GM21529 (cell line): ENCODE measurements around the gene CCND1.
"Not testable (repeated sequence)": the region's sequence is repeated elsewhere in the genome, so short reads cannot be mapped to it uniquely, and the experiment has no call there.

Experiments
- ATAC-seq: cut with Tn5 transposase; IDR thresholded peaks from one replicate; pipeline ENCODE4 v1.9.1; 2021; ENCODE audit not compliant: unreplicated experiment

The CCND1 gene

GRCh38 chr11:69617682-69618081, 23.3 kb upstream of the CCND1 start:
- no peak for ATAC-seq

GRCh38 chr11:69618237-69618636, 22.7 kb upstream of the CCND1 start:
- no peak for ATAC-seq

- ATAC-seq: no peak
These were observed 20.2 kb upstream of the CCND1 start for GRCh38 chr11:69620683-69621290.

- not testable (repeated sequence) for ATAC-seq
These were observed 18.8 kb upstream of the CCND1 start for GRCh38 chr11:69622097-69622681.

GRCh38 chr11:69624293-69624692, 16.7 kb upstream of the CCND1 start:
- no peak for ATAC-seq

GRCh38 chr11:69625476-69625875, 15.5 kb upstream of the CCND1 start:
- ATAC-seq: no peak

- no peak for ATAC-seq
These were observed 13.4 kb upstream of the CCND1 start for GRCh38 chr11:69627551-69627950.

GRCh38 chr11:69630017-69630416, 10.9 kb upstream of the CCND1 start:
- no peak for ATAC-seq

GRCh38 chr11:69630424-69630823, 10.5 kb upstream of the CCND1 start:
- no peak for ATAC-seq

GRCh38 chr11:69632900-69633299, 8.1 kb upstream of the CCND1 start:
- ATAC-seq: no peak

GRCh38 chr11:69634069-69634468, 6.9 kb upstream of the CCND1 start:
- no peak for ATAC-seq

- no peak for ATAC-seq
These were observed 6.4 kb upstream of the CCND1 start for GRCh38 chr11:69634590-69634989.

GRCh38 chr11:69635195-69635594, 5.8 kb upstream of the CCND1 start:
- ATAC-seq: no peak

- no peak for ATAC-seq
These were observed 5.0 kb upstream of the CCND1 start for GRCh38 chr11:69635804-69636511.

- ATAC-seq: no peak
These were observed 4.3 kb upstream of the CCND1 start for GRCh38 chr11:69636512-69637197.

GRCh38 chr11:69637198-69637940, 3.6 kb upstream of the CCND1 start:
- ATAC-seq: no peak

- ATAC-seq: no peak
These were observed 2.8 kb upstream of the CCND1 start for GRCh38 chr11:69637941-69638871.

GRCh38 chr11:69638941-69639681, 1.8 kb upstream of the CCND1 start:
- no peak for ATAC-seq

- ATAC-seq: no peak
These were observed 1.1 kb upstream of the CCND1 start for GRCh38 chr11:69639831-69640230.
